Esophagus (tissue), 2 donors: Measurements from ENCODE around the gene SLC39A11. TPM values are rescaled to one million over a fixed set of nuclear protein-coding genes. Genes with fewer than 3 reads are reported as not detected.

Source experiments
- polyA plus RNA-seq, 2 donors: library from polyadenylated mRNA; stranded (reverse); fragments of 200-250 nt; gene quantifications; one replicate each; pipeline ENCODE4 v1.2.3, GENCODE V29; 2013
- donor health status: healthy with polysubstance abuse.
- donor health status: Bipolar disorder and iron deficiency.

SLC39A11 gene
- polyA plus RNA-seq, 2 donors = 10.6 to 11.7 TPM

Other genes starting within 250 kb of the SLC39A11 start
- under 1 TPM; 0.02 to 0.06 TPM for gene SSTR2, start 72.3 kb upstream of the SLC39A11 start, polyA plus RNA-seq
- gene COG1, start 100.4 kb upstream of the SLC39A11 start, polyA plus RNA-seq = 10 to 100 TPM; 11.0 to 13.0 TPM
- not detected for gene CPSF4L, start 169.2 kb upstream of the SLC39A11 start, polyA plus RNA-seq
- gene CDC42EP4, start 219.3 kb upstream of the SLC39A11 start, polyA plus RNA-seq = 10 to 100 TPM; 15.7 to 20.0 TPM